ENCODE data around the gene MOK. TPM values are rescaled to one million over a fixed set of nuclear protein-coding genes. Genes with fewer than 3 reads are reported as not detected.
A peak's percentile ranks its signal among the peaks of the same experiment; 100 is the strongest.

Gene MOK
- total RNA-seq, 1 donor from 2014 or later, result 38.7 TPM

DNA sequence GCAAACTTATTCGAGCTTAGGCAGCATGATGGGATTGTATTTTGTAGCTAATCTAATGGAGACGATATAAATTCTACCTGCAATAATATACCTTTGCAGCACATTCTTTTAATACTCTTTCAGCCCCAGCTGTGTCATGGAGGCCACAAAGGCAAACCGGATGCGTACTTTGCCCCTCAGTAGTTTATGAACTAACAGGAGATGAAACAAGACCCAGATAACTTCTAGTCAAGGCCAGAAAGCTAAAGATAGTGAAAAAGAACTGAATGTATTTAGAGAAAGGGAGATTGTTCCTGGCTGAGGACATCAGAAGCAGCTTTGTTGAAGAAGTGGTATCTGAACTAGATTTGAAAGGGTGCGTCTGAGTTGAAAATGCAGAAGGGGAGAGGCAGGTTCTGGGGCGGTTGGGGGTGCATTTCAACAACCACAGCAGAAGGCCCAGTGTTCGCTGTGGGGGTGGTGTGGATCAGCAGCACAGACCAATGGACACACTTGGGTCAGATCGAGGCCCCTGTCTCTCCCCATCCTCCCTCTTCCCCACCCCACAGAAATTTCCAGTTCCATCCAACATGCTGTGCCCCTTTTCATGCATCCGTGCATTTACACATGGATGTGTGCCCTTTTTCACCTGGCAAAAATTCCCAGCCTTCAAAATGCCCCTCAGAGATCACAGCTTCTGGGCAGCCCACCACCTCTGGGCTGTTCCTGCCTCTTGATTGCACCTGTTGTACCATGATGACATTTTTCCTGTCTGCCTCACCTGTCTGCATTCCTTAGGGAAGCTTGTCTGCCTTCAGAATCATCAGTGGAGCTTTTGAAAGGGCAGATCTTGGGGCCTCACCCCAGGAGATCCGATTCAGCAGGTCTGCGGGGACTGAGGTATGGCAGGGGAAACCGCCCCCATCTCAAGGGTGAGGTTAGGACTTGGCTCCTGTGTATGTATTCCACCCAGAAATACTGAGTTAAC is 16.8 kb upstream of the MOK start:
- Mint-ChIP-seq H3K9me3 (ENCODE audit: low read depth) (no peaks in the 10 kb centered on the region), H3K27ac (peak overlapping the region; percentile 27), H3K4me1 (ENCODE audit: low read depth) (peaks cover 13% of the 10 kb centered on the region), H3K27me3 (no peaks in the 10 kb centered on the region), H3K4me3 (ENCODE audit: low read depth) (peak overlapping the region; percentile 84), H3K36me3 (ENCODE audit: insufficient read depth) (peaks cover 2% of the 10 kb centered on the region)
- DNase-seq (ENCODE audit: low spot score, unreplicated experiment), result no peak
- TF ChIP-seq, protein P1, sequence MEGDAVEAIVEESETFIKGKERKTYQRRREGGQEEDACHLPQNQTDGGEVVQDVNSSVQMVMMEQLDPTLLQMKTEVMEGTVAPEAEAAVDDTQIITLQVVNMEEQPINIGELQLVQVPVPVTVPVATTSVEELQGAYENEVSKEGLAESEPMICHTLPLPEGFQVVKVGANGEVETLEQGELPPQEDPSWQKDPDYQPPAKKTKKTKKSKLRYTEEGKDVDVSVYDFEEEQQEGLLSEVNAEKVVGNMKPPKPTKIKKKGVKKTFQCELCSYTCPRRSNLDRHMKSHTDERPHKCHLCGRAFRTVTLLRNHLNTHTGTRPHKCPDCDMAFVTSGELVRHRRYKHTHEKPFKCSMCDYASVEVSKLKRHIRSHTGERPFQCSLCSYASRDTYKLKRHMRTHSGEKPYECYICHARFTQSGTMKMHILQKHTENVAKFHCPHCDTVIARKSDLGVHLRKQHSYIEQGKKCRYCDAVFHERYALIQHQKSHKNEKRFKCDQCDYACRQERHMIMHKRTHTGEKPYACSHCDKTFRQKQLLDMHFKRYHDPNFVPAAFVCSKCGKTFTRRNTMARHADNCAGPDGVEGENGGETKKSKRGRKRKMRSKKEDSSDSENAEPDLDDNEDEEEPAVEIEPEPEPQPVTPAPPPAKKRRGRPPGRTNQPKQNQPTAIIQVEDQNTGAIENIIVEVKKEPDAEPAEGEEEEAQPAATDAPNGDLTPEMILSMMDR (IDR thresholded peaks at IDR 0.05; ENCODE audit: unreplicated experiment), result no peak

DNA sequence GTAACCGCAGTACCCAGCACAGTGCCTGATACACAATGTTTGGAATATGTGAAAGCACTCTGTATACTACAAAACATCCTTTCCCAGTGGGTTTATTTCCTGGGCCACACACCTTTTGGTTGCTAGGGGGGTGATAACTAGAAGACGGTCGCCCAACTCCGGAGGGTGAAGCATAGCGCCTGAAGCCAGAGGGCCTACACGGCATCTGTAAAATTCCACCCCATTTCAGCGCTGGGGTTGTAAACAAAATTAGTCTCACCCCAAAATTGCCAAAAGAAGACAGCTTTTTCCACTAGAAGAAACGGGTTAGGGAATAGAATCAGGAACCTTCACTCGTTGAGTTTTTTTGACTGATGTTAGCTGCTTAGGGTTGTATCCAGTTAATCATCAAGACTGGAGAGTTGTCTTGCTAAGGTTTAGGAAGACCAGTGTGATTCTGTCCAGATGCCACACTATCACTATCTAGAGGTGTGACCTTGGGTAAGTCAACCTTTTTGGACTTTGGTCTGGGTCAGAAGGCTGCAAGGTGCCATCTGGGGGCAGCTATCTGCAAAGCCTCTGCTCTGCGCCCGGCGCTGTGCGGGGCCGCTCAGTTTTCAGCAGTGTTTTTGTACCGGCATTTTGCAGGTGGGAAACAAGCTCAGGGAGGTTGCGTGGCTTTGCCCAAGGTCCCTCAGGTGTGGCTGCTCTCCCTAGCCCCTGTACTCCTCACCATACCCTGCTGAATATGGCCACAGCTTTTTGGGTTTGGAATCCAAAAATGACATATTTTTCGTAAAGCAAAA is 15.9 kb upstream of the MOK start:
- H3K36me3 Mint-ChIP-seq (ENCODE audit: insufficient read depth), result no peaks in the 10 kb centered on the region
- H3K4me1 Mint-ChIP-seq (ENCODE audit: low read depth), result peaks cover 16% of the 10 kb centered on the region
- H3K4me3 Mint-ChIP-seq (ENCODE audit: low read depth), result peak overlapping the region; percentile 84
- H3K27ac Mint-ChIP-seq, result peak overlapping the region; percentile 27
- TF ChIP-seq, protein P1 (IDR thresholded peaks at IDR 0.05; ENCODE audit: unreplicated experiment), result no peak
- H3K27me3 Mint-ChIP-seq, result no peaks in the 10 kb centered on the region
- DNase-seq (ENCODE audit: low spot score, unreplicated experiment), result no peak
- no peaks in the 10 kb centered on the region for H3K9me3 Mint-ChIP-seq (ENCODE audit: low read depth)

DNA sequence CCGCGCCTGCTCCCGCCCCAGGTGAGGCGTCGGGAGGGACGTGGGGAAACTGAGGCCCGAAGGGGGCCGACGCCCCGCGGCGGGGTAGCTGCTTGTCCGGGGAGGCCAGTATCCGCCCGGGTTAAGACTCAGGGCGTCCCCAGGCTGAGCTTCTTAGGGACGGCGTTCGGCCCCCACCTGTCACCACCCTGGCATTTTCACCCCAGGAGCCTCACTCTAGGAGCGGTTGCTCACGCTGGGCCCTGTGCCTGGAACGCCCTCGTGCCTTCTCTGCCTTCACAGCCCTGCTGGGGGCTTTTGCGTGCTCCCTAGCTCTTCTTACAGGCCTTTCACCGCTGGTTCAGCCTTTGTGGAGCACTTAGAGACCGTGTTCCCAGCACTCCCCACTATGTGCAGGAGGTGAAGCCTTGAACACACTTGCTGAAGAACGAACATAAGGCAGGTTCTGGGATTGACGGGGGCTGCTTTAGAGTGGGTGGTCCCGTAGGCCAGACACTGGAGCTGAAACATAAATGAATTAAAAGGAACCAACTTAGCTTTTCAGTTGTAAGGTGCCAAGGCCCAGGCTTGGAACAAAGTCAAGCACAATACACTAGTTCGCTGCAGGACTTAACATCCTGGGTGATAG is 15.2 kb upstream of the MOK start:
- H3K4me3 Mint-ChIP-seq (ENCODE audit: low read depth), result peak overlapping the region; percentile 84
- peak overlapping the region; percentile 94 for H3K27ac Mint-ChIP-seq
- H3K27me3 Mint-ChIP-seq, result peaks cover under 1% of the 10 kb centered on the region
- TF ChIP-seq, protein P1 (IDR thresholded peaks at IDR 0.05; ENCODE audit: unreplicated experiment), result no peak
- no peak for DNase-seq (ENCODE audit: low spot score, unreplicated experiment)
- H3K9me3 Mint-ChIP-seq (ENCODE audit: low read depth), result no peaks in the 10 kb centered on the region
- peaks cover 16% of the 10 kb centered on the region for H3K4me1 Mint-ChIP-seq (ENCODE audit: low read depth)
- H3K36me3 Mint-ChIP-seq (ENCODE audit: insufficient read depth), result no peaks in the 10 kb centered on the region

DNA sequence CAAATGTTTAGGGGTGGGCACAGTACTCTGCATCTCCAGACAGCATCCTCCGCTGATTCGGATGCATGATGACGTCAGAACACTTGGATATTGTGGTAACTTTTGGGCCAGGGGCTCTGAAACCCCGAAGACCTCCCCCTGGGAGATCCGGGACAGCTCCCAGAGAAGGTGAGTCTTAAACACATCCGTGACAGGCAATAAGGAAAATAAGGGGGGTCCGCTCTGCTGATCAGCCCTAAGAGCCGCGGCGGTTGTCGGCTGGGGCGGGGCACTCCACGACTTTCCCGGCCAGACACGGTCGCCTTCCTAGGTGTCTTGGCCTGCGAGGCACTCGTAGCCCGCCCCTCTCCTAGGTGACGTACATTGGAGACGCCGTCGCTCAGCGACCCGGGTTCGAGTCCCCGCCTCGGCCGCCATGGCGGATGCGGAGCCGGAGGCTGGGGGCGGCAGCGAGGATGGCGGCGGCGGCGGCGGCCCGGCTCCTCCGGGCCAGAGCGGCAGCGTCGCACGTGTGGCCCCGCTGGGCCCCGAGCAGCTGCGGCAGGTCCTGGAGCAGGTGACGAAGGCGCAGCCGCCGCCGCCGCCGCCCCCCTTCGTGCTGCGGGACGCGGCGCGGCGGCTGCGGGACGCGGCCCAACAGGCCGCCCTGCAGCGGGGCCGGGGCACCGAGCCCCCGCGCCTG is 14.5 kb upstream of the MOK start, which contains the start of gene ZNF839:
ZNF839 (plus strand) TSS at position 396 of the 682 bp plus-strand sequence; CDS start at position 416, 20 bp downstream.
- H3K4me3 Mint-ChIP-seq (ENCODE audit: low read depth), result peak within 1 kb of the TSS; percentile 93
- TF ChIP-seq, protein P1 (IDR thresholded peaks at IDR 0.05; ENCODE audit: unreplicated experiment), result no peak
- H3K9me3 Mint-ChIP-seq (ENCODE audit: low read depth), result no peaks in the 10 kb centered on the region
- peak; percentile 83 for DNase-seq (ENCODE audit: low spot score, unreplicated experiment)
- H3K27me3 Mint-ChIP-seq, result peaks cover 7% of the 10 kb centered on the region
- peak within 1 kb of the TSS; percentile 98 for H3K27ac Mint-ChIP-seq
- H3K4me1 Mint-ChIP-seq (ENCODE audit: low read depth), result peaks cover 17% of the 10 kb centered on the region
- H3K36me3 Mint-ChIP-seq (ENCODE audit: insufficient read depth), result no peaks in the 10 kb centered on the region

All from progenitor cell of endocrine pancreas (in vitro differentiated cells).